KMS-11 (cell line): ENCODE results near the gene YWHAB.

Source experiments
- H2AFZ ChIP-seq: fragments of 200-600 bp; sonication (generic); 2 replicates; pipeline ENCODE4 v1.6.1; 2016; ENCODE audit warnings: antibody characterized with exemption, mixed run types, low read depth
- H3K27ac ChIP-seq: fragments of 200-600 bp; sonication (generic); 2 replicates; pipeline ENCODE4 v1.6.1; 2016; ENCODE audit warnings: mild to moderate bottlenecking, mixed run types
- H3K27me3 ChIP-seq: fragments of 200-600 bp; sonication (generic); 2 replicates; pipeline ENCODE4 v1.6.1; 2017; ENCODE audit warnings: mild to moderate bottlenecking, low read depth, mixed run types, moderate library complexity; ENCODE audit not compliant: insufficient read depth
- H3K36me3 ChIP-seq: fragments of 200-600 bp; sonication (generic); 2 replicates; pipeline ENCODE4 v1.6.1; 2017; ENCODE audit warnings: mild to moderate bottlenecking, mixed run types; ENCODE audit not compliant: insufficient read depth
- H3K4me1 ChIP-seq: fragments of 200-600 bp; sonication (generic); 2 replicates; pipeline ENCODE4 v1.6.1; 2016; ENCODE audit warnings: mild to moderate bottlenecking, low read depth, mixed run types; ENCODE audit not compliant: poor library complexity, severe bottlenecking
- H3K4me2 ChIP-seq: fragments of 200-600 bp; sonication (generic); 2 replicates; pipeline ENCODE4 v1.7.0; 2016; ENCODE audit warnings: mild to moderate bottlenecking, mixed run types
- H3K4me3 ChIP-seq: fragments of 200-600 bp; sonication (generic); IDR thresholded peaks from 2 replicates; pipeline ENCODE4 v1.6.1; 2017; ENCODE audit warnings: low read depth, low read length, mixed read lengths; ENCODE audit not compliant: insufficient read depth
- H3K79me2 ChIP-seq: fragments of 200-600 bp; sonication (generic); 2 replicates; pipeline ENCODE4 v1.6.1; 2016; ENCODE audit warnings: low read depth, mixed run types; ENCODE audit not compliant: insufficient read depth
- H3K9ac ChIP-seq: fragments of 200-600 bp; sonication (generic); 2 replicates; pipeline ENCODE4 v1.6.1; 2016; ENCODE audit warnings: mild to moderate bottlenecking, mixed run types
- H4K20me1 ChIP-seq: fragments of 200-600 bp; sonication (generic); 2 replicates; pipeline ENCODE4 v1.6.1; 2016; ENCODE audit warnings: mild to moderate bottlenecking, mixed run types; ENCODE audit not compliant: insufficient read depth
- TF ChIP-seq, protein P1 (sequence below): fragments of 200-600 bp; sonication (generic); conservative IDR thresholded peaks from 2 replicates; pipeline ENCODE4 v1.6.1; 2017; ENCODE audit warnings: low read depth, mild to moderate bottlenecking, antibody characterized with exemption, low read length, moderate library complexity, mixed read lengths

The YWHAB gene

DNA sequence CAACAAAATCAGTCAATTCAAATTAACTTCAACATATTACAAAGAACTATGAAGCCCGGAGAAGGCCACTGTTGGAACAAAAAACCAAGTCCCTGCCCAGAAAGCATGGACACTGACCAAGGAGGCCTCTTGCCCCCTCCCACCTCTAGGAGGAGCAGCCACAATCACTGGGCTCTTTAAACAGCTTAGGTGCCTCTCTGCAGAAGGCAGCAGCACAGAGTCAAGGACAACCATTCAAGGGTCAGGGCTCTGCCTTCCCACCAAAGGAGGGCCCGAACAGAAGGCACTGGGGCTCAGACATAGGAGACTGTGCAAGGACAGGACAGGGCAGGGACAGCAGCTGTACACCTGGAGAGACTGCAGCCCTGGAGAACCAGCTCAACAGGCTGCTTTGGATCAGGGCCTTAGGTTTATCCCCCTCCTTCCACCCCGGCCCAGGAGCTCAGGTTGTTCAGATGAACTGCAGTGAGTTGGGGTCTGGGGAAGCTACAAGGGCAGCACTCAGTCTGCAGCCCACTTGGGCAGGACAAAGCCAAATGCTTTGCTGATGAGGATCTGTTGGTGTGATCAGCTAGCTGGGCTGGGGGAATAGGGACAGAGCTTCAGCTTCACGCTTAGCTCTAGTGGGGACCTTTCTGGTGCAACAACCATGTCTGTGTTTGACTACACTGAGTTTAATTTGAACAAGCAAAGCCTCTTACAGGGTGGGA lies 56.9 kb downstream of the YWHAB start:
- TF ChIP-seq, protein P1, sequence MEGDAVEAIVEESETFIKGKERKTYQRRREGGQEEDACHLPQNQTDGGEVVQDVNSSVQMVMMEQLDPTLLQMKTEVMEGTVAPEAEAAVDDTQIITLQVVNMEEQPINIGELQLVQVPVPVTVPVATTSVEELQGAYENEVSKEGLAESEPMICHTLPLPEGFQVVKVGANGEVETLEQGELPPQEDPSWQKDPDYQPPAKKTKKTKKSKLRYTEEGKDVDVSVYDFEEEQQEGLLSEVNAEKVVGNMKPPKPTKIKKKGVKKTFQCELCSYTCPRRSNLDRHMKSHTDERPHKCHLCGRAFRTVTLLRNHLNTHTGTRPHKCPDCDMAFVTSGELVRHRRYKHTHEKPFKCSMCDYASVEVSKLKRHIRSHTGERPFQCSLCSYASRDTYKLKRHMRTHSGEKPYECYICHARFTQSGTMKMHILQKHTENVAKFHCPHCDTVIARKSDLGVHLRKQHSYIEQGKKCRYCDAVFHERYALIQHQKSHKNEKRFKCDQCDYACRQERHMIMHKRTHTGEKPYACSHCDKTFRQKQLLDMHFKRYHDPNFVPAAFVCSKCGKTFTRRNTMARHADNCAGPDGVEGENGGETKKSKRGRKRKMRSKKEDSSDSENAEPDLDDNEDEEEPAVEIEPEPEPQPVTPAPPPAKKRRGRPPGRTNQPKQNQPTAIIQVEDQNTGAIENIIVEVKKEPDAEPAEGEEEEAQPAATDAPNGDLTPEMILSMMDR = no peak
- H3K9ac ChIP-seq = no peak overlapping the region
- H3K36me3 ChIP-seq = no peaks in the 10 kb centered on the region; the same call in 1 of the 2 replicates
- no peak overlapping the region for H2AFZ ChIP-seq
- no peak overlapping the region for H3K4me2 ChIP-seq
- no peaks in the 10 kb centered on the region for H3K27me3 ChIP-seq
- H3K79me2 ChIP-seq = no peaks in the 10 kb centered on the region
- H4K20me1 ChIP-seq = no peaks in the 10 kb centered on the region
- no peak overlapping the region for H3K27ac ChIP-seq
- no peaks in the 10 kb centered on the region for H3K4me1 ChIP-seq
- no peak overlapping the region for H3K4me3 ChIP-seq

DNA sequence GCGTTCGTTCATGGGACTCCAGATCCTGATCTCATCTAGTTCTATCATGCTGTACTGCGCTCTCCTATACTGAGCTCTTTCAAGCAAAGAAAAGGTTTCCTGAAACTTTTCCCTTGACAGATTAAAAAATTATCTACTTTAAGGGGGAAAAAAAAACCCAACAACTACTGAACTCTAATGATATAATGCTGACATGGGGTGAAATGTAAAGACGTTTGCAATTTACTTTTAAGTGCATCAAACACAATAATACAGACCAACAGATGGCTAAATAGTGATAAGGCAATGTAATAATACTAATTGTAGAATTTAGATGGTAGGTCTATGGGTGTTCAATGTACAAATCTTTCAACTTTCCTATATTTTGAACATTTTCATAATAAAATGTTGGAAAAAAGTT lies 58.3 kb downstream of the YWHAB start:
- H4K20me1 ChIP-seq = no peaks in the 10 kb centered on the region
- no peaks in the 10 kb centered on the region; the same call in 1 of the 2 replicates for H3K36me3 ChIP-seq
- no peak overlapping the region for H2AFZ ChIP-seq
- no peaks in the 10 kb centered on the region for H3K4me1 ChIP-seq
- H3K9ac ChIP-seq = no peak overlapping the region
- no peaks in the 10 kb centered on the region for H3K79me2 ChIP-seq
- no peaks in the 10 kb centered on the region for H3K27me3 ChIP-seq
- TF ChIP-seq, protein P1 = no peak
- no peak overlapping the region for H3K27ac ChIP-seq
- H3K4me2 ChIP-seq = no peak overlapping the region
- no peak overlapping the region for H3K4me3 ChIP-seq

DNA sequence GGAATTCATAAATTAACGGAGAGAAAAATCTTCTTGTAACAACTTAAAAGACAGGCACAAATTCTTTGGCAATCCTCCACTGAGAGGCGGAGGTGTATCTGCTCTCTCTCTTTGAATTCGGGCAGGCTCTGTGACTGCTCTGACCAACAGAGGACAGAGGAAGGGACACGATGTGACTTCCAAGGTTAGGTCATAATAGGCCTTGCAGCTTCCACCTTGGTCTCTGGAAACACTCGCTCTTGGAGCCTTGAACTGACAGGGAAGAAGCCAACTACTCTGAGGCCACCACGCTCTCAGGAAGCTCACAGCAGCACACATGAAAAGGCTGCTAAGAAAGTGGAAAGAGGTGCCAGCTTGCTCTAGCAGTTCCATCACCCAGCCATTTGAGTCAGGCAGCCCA lies 59.8 kb downstream of the YWHAB start:
- Histone ChIP-seq H3K4me3 (no peak overlapping the region), H3K79me2 (no peaks in the 10 kb centered on the region), H3K4me1 (no peaks in the 10 kb centered on the region), H4K20me1 (no peaks in the 10 kb centered on the region), H2AFZ (no peak overlapping the region), H3K4me2 (no peak overlapping the region), H3K9ac (no peak overlapping the region), H3K36me3 (no peaks in the 10 kb centered on the region; the same call in 1 of the 2 replicates), H3K27ac (no peak overlapping the region), H3K27me3 (no peaks in the 10 kb centered on the region)
- TF ChIP-seq, protein P1 = no peak

DNA sequence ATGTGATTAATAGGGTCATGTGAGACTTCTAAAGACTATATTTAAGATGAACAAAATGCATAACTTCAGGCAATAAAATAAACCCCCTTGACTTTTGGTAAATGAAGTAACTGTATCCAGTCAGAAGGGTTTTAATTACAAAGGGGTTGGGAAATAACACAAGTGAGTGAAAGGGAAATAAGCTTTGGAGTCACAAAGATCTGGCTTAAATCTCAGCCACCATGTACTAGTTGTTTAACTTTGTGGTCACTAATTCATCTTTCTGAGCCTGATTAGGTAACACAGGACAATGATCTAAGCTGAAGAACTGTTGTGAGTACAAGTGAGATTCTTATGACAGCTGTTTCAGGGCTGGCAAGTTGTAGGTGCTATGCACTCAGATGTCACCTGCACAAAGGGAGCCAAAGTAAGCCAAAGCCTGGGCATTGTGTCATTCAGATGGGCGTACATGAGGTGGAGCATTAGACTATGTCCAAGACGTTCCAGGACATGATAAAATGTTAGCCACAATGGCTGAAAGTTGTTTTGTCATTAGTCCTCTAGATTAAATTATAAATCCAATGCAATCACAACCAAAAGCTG lies 60.9 kb downstream of the YWHAB start:
- H3K79me2 ChIP-seq = no peaks in the 10 kb centered on the region
- no peak overlapping the region for H3K27ac ChIP-seq
- no peak overlapping the region for H3K4me3 ChIP-seq
- H2AFZ ChIP-seq = no peak overlapping the region
- H3K27me3 ChIP-seq = no peaks in the 10 kb centered on the region
- no peaks in the 10 kb centered on the region for H3K4me1 ChIP-seq
- TF ChIP-seq, protein P1 = no peak
- H4K20me1 ChIP-seq = no peaks in the 10 kb centered on the region
- peaks cover 4% of the 10 kb centered on the region; the same call in 1 of the 2 replicates for H3K36me3 ChIP-seq
- no peak overlapping the region for H3K4me2 ChIP-seq
- H3K9ac ChIP-seq = no peak overlapping the region
